AG04450 (cell line): Measurements from ENCODE around the gene SCN7A. TPM values are rescaled to one million over a fixed set of nuclear protein-coding genes. Genes with fewer than 3 reads are reported as not detected.

Source experiments
- CTCF ChIA-PET: fragments of 300-600, 350-600 bp; formaldehyde crosslinking; extraction: SDS; loops from one replicate; lab custom pipeline; 2022; ENCODE audit warnings: antibody characterized with exemption, inconsistent platforms; lab: Charles Lee
- POLR2A ChIA-PET: fragments of 350-600 bp; formaldehyde crosslinking; extraction: SDS; loops from one replicate; lab custom pipeline; 2021; ENCODE audit warnings: antibody characterized with exemption, inconsistent platforms; lab: Yijun Ruan, JAX
- DNase-seq: peaks from one replicate; pipeline ENCODE4 v3.0.0-alpha.2; 2011; ENCODE audit warnings: low read depth, low spot score
- H3K27ac ChIP-seq: one replicate; pipeline ENCODE4 v1.5.1; 2012; ENCODE audit warnings: low read depth, low read length, control low read depth
- H3K27me3 ChIP-seq: one replicate; pipeline ENCODE4 v1.6.0; 2012; ENCODE audit warnings: low read length; ENCODE audit not compliant: control insufficient read depth, insufficient read depth
- H3K4me3 ChIP-seq: 2 replicates; pipeline ENCODE4 v1.5.1; 2011; ENCODE audit warnings: mild to moderate bottlenecking, low read depth, low read length, control low read depth
- H3K9me3 ChIP-seq: 2 replicates; pipeline ENCODE4 v1.5.1; 2012; ENCODE audit warnings: low read length; ENCODE audit not compliant: control insufficient read depth, insufficient read depth
- CTCF ChIP-seq: IDR thresholded peaks from 2 replicates; pipeline ENCODE4 v1.5.1; 2011; ENCODE audit warnings: low read depth, low read length, control low read depth, inconsistent platforms
- polyA plus RNA-seq: library from polyadenylated mRNA; depleted of rRNA; stranded (reverse); fragments of >200 nt; gene quantifications from 2 replicates; pipeline ENCODE4 v1.2.3, GENCODE V29; 2011

SCN7A gene
- polyA plus RNA-seq, 1 experiment, result 9.8 TPM

- CTCF ChIA-PET, result interaction anchor here (0.5 to 5.4 kb wide), 57 partner anchors 9 to 718 kb away, joined by 3 to 76 read pairs (median 4); no protein-coding TSS in a partner anchor
- POLR2A ChIA-PET, result no interaction called here
- no peak overlapping the region for H3K27ac ChIP-seq
- peak; percentile 84 for TF ChIP-seq CTCF
- no peaks in the 10 kb centered on the region for H3K27me3 ChIP-seq
- peak; percentile 18 for DNase-seq
- no peaks in the 10 kb centered on the region for H3K9me3 ChIP-seq
- no peak overlapping the region for H3K4me3 ChIP-seq
These were observed 22.8 kb upstream of the SCN7A start for GRCh38 chr2:166516712-166517303.

GRCh38 chr2:166513952-166514351 lies 19.9 kb upstream of the SCN7A start:
- DNase-seq, result no peak
- no peak for TF ChIP-seq CTCF
- Histone ChIP-seq H3K27me3 (no peaks in the 10 kb centered on the region), H3K27ac (no peak overlapping the region), H3K4me3 (no peak overlapping the region), H3K9me3 (no peaks in the 10 kb centered on the region)
- ChIA-PET CTCF (interaction anchor here (0.7 to 1.6 kb wide), 4 partner anchors 153 to 820 kb away, joined by 3 to 5 read pairs (median 4); no protein-coding TSS in a partner anchor), POLR2A (interaction anchor here (1.0 kb wide), 1 partner anchor 20 kb away, joined by 3 read pairs; the partner anchor contains the start of gene SCN7A)

DNA sequence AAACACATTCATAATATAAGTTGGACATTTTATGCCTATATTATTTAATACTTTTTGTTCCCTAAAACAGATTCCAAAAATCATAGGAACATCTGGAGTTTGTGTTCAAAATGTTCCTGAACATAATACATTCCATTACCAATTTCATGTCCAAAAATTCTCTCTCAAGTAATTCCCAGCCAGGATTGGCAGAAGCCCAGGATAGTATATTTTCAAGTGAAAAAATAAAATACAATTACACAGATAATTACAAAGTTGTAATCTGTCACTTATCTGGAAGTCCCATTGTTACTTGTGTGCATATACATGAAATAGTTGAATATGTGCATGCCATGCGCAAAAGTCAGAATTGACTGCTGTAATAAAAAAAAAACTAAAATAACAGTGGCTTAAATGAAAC lies 5.2 kb upstream of the SCN7A start:
- no peak for TF ChIP-seq CTCF
- Histone ChIP-seq H3K27me3 (no peaks in the 10 kb centered on the region), H3K9me3 (no peaks in the 10 kb centered on the region), H3K4me3 (no peak overlapping the region), H3K27ac (no peak overlapping the region)
- ChIA-PET POLR2A (no interaction called here), CTCF (interaction anchor here (1.1 to 2.3 kb wide), 2 partner anchors 18 to 713 kb away, joined by 4 to 19 read pairs; no protein-coding TSS in a partner anchor)
- DNase-seq, result no peak

- Histone ChIP-seq H3K4me3 (no peak overlapping the region), H3K27ac (no peak overlapping the region), H3K9me3 (no peaks in the 10 kb centered on the region), H3K27me3 (no peaks in the 10 kb centered on the region)
- DNase-seq, result no peak
- ChIA-PET POLR2A (no interaction called here), CTCF (no interaction called here)
- TF ChIP-seq CTCF, result no peak
These were observed 2.6 kb downstream of the SCN7A start for GRCh38 chr2:166491461-166491860.

DNA sequence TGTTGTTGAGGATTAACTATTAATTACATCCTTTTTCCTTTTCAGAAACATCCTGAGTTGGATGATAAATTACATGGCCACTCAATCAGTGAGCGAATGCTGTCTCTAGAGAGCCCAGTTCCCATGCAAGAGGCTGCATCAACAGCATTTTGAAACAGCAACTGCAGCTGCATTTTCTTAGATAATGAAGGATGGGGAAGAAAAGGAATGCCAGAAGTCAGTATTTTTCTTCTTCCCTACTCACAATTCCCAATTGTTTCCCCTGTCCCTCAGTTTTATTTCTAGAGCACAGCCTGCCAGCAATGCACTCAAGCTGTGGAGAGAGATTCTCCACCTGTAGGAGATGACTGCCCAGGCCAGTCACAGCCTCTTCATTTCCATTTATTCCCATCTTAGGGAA lies 6.9 kb downstream of the SCN7A start:
- Histone ChIP-seq H3K27me3 (no peaks in the 10 kb centered on the region), H3K9me3 (no peaks in the 10 kb centered on the region), H3K27ac (no peak overlapping the region), H3K4me3 (no peak overlapping the region)
- CTCF ChIA-PET, result interaction anchor here (2.5 kb wide), 1 partner anchor 30 kb away, joined by 10 read pairs; no protein-coding TSS in a partner anchor
- no peak for TF ChIP-seq CTCF
- DNase-seq, result no peak
- POLR2A ChIA-PET, result no interaction called here
